ENCODE data around the gene TSPAN32.

TSPAN32 gene

DNA sequence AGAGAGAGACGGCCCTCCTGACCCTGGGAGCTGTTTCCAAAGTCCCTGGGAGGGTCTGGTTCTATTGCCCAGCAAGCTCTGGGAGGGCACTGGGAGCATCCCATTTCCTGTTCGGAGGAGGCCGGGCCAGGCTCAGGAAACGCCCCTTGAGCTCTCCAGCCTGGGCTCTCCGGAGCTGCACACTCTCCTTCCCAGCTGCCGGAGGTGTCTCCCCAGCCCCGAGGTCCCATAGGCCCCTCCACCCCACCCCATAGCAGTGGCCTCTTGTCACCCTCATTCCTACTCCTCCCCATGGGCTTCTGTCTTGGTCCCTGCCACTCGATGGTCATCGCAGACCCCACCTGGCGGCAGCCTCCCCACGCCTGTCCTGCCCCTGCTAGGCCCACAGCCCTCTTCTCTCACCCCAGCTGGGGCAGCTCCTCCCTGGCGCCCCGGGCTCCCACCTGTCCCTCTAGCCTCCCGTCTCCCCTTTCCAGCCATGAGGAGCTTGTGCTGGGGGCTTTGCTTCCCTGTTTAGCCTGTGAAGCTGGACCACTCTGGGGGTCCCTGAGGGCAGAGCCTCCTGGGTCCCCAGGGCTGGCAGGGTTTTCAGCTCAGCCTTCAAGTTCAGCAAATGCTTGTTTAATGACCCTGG lies 2.8 kb downstream of the TSPAN32 start:
- DNase-seq = no peak

DNA sequence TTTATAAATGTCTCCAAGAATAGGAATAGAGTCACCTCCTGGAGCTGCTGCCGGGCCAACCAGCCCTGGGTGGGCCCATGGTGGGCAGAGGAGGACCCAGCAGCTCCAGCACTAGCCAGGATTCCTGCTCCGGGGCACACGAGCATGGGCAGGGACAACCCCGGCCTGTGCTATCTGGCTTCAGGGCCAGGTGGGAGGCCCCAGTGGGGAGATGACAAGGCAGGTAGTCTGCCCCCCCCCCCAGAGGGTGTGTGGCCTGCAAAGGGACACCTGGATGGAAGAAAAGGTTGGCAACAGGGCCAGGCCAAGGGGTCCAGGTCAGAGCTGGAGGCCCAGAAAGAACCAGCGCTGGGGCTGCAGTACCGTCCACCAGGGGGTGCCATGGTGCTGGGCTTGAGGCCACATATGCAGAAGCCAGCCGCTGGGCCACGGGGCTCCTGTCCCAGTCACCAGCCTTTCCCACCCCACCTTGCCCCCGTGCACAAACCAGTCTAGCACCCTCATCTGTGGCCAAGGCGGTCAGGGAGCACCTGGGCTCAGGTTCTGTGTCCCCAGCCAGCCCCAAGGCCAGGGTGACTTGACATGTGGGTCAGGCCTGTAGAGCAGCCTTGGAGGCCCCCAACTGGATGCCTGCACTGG lies 3.4 kb downstream of the TSPAN32 start:
- no peak for DNase-seq

DNA sequence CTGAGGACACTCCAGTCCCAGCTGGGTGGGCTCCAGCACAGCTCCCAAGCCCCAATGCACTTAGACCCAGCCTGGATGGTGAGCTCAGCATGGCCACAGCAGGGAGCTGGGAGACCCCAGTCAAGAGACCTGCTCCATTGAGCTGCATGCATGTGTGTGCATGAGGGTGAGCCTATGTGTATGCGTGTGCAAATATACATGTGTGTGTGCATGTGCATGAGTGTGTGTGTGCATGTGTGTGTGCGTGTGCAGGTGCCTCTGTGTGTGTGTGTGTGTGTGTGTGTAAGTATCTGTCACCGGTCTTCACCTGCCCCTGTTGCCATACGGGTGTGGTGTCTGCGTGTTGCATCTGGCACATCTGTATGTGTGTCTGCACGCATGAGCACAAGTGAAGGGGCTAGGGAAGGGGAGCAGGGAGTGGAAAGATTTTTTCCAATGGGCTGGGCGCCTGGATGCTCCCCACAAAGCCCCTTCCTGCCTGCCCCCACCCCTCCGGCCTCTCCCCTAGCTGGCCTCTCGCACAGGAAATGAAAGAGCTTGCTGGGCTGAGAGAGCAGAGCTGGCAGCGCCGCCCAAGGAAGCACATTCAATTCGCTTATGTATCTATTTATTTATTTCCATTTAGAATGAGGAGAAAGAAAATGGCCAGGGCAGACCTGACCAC lies 4.1 kb downstream of the TSPAN32 start:
- DNase-seq = no peak

DNA sequence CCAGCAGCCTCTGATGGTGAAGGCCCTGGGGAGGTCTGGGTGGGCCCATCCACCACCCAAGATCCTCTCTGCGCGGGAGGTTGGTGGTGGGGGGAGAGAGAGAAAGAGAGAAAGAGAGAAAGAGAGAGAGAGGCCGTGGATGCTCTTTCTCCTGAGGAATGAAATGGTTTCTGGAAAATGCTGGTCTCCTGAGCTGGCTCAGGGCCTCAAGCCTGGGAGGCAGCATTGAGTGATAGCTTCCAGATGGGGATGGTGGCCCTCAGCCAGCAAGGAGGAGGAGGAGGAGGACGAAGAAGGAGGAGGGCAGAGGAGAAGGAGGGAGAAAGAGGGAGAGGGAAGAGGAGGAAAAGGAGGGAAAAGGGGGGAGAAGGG lies 4.6 kb downstream of the TSPAN32 start:
- no peak for DNase-seq

DNA sequence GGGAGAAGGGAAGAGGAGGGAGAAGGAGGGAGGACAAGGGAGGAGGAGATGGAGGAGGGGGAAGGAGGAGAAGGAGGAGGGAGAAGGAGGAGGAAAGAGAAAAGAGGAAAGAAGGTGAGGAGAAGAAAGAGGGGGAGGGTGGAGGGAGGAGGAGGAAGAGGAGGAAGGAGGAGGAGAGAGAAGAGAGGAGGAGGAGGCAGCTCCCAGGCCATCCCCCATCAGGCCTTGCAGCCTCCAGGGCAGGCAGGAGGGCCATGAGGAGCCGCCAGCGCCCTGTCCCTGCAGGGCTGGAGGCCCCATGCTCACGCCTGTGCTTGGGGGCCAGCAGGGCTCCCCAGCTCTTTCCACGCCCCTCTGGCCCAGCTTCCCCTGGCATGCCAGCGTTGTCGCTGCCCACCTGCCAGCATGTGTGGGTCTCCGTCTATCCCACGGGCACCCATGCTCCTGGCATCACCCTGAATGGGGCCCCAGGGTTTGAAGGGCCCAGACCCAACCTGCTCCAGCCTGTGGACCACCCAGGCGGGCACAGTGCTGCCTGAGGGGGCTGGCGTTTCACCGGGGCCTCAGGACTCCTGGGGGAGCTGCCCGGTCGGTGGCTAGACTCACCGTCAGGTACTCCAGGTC lies 5.2 kb downstream of the TSPAN32 start:
- DNase-seq = no peak

DNA sequence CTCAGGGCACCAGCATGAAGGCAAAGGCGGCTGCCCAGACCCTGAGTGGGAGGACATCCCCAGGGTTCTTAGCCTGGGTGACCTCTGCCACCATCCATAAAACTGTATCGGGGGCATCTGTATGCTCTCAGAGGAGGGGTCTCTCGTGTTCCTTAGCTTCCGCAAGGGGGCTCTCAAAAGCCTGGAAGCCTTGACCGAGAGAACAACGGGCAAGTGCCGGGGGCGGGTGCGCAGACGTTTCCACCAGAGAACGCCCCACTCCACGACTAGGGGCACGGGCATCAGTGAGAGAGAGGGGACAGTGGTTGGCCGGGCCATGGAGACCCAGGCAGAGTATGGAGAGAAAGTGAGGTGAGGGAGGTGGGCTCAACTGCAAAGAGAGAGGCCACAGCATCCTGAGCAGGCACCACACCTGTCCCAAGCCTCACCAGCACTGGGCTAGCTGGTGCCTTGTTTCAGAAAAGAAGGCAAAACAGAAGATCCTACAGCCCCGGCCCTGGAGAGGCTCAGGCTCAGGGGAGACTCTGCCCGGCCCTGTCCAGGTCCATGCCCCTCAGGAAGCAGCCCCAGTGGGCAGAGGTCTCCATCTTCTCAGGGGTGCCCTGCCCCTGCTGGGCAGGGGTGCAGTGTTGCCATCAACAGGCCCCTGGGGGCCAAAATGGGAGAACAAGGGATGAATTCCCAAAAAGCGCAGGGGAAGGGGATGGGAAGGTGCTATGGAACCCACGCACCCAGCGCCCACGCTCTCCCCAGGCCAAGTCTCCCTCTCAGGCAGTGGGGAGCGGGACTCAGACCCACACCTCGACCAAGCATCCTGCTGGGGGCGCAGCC lies 5.9 kb downstream of the TSPAN32 start:
- DNase-seq = no peak

DNA sequence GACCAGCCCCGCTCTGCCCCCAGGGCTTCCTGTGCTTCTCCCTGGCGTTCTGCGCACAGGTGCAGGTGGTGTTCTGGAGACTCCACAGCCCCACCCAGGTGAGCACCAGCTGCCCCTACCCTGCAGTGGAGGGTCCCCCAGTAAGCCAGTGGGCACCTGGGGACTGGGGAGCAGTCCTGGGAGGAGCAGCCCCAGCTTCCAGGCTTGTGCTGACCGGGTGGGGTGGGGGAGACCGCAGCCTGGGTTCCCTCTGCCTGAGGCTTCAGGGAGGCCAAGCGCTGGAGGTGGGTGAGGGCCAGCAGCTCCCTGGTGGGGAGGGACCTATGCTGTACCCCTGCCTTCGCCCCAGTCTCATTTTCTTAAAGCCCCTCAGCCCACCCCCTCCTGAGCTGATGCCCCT lies 6.9 kb downstream of the TSPAN32 start:
- no peak for DNase-seq

DNA sequence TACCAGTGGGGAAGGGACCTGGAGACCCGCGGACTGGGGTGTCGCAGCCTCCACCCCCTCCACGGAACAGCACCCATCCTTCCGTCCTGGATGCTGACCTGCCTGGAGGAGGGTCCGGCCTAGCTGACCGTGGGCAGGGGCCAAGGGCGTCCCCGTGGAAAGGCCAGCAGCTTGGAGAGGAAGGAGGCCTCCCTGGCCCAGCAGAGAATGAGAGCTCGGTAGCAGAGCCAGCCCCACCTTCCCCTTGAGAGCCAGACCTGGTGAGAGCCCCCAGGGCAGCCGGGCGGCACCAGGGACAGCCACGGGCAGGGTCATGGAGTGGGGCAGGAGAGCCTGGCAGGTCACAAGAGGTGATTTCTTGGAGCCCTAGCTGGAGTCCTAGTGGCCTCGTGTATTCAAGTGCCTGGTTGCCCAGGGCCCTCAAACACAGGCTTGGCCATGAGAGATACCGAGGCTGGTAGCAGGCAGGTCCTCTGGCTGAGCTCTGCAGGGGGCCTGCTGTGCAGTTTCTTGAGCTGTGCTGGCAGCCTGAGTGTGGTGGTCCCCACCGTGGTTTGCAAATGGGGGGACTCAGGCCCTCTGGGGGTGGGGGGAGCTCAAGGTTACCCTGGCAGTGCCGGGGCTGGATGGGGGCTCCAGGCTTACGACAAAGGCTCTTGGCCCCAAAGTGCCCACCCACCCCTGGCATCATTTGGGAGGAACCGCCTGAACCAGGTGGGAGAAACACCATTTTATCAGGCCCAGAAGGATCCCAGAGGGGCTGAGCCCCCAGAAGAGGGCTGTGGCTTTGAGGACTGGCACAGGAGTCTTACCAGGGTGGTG lies 7.6 kb downstream of the TSPAN32 start:
- DNase-seq = no peak

DNA sequence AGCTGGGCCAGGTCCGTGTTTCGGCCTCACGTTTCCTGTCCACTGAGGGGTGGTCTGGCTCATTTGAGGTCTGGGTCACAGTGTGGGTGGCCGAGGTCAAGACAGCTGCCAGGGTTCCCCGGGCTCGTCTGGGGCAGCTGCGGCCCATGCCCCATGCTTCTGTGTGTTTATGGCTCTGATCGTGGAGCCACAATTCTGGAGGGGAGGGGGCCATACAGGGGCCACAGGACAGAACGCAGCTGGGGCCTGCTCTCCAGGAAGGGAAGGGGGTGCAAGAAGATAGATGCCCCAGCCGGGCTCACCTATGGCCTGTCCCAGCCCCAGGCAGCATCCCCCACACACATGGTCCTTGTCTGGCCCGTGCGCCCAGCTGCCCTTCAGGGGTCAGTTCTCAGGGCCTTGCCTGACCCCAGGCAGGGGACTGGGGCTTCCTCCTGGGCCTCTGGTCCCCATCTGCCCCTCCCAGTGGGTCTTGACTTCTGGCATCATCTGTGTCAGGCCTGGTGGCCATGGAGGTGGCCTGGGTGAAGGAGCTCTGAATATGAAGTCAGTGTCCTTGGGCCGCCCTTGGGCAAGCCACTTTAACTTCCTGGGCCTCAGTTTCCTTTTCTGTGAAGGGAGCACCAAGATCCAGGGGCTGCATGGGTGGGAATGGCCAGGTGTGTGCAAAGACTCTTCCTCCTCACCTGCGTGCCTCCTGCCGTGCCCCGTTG lies 8.4 kb downstream of the TSPAN32 start:
- DNase-seq = no peak

DNA sequence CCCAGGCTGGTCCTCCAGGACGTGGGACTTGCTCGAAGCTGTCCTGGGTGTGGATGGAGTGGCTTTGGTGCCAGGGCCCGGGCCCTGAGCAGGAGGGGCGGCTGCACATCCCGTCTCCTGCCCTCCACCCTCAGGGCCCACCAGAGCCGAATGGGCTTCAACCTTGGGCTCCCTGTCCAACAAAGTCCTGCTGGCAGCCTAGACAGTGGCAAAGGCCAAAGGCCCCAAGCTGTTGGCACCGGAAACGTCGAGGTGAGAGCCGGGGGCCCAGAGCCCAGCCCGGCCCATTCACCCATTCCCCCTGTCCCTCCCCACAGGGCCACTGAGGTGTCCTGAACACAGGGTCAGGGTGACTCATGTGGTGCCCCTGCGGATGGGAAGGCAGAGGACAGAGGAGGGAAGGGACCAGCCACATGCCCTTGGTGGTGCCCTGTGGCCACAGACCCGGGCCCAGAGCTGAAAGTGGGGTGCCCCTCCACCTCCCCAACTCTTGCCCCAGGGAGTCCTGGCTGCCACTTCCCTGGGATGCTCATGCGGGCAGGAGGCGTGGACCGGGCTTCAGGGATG lies 9.1 kb downstream of the TSPAN32 start:
- no peak for DNase-seq

DNA sequence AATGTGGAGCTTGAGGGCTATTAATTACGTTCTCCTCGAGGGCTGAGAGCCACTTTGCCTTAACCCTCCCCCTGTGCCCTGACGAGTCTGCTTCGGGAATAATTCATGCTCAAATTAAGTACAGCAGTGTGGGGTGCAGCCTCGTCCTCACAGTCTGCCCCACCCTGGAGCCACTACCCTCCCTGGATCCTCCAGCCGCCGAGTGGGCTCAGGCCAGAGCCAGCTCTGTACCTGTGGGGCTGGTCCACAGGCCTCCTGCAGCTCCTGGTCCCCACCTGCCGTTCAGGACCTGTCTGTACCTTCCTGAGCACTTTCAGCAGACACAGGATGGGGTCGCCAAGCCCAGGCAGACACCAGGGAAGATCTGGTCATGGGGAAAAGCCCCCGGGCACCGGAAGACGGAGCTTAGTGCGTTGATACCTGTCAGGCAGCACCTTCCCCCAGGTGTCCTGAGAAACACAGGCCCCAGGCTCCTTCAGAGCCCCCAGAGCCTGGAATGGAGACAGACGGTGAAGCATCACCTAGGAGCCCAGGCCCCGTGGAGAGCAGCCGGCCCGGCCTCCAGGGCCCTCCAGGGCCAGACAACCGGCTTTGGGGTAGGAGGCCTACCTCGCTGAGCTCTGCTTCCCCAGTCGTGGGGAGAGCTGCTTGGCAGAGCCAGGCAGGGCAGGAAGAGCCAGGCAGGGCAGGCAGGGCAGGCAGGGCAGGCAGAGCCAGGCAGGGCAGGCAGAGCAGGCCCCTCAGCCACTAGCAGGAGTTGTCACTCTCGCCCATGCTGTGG lies 9.7 kb downstream of the TSPAN32 start:
- no peak for DNase-seq

DNA sequence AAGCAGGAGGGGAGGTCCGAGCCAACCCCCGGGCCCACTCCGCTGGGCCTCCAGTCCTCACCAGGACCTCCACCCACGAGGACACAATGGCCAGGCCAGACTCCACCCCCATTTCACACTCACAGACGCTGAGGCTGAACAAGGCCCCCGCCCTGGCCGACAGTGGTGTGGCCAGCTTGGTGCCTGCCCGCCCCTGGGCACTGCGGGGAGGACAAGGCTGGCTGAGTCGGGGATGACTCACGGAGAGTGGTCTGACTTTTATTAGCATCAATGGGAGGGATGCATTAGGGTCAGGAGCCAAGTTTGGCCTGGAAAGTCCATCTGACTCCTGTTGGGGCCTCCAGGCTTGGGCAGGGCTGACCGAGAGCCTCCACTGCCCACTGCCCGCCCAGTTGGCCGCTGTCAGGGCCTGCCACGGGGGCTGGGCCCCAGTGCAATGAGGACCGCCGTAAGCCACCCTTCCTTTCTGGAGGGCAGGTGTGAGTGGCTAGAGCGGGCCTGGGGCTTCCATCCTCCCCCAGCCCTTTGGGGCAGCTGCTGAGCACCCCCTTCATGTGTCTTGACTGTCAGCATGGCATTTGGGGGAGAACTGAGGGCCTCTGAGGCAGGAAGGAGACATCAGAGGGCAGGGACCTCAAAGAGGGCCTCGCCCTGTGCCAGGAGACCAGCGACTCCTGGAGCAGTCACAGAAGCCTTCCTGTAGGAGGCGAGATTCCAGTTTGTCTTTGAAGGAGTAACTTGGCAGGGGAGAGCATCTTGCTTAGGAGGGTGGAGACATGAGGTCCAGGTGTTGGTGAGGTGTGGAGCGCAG lies 10.6 kb downstream of the TSPAN32 start:
- DNase-seq = no peak

DNA sequence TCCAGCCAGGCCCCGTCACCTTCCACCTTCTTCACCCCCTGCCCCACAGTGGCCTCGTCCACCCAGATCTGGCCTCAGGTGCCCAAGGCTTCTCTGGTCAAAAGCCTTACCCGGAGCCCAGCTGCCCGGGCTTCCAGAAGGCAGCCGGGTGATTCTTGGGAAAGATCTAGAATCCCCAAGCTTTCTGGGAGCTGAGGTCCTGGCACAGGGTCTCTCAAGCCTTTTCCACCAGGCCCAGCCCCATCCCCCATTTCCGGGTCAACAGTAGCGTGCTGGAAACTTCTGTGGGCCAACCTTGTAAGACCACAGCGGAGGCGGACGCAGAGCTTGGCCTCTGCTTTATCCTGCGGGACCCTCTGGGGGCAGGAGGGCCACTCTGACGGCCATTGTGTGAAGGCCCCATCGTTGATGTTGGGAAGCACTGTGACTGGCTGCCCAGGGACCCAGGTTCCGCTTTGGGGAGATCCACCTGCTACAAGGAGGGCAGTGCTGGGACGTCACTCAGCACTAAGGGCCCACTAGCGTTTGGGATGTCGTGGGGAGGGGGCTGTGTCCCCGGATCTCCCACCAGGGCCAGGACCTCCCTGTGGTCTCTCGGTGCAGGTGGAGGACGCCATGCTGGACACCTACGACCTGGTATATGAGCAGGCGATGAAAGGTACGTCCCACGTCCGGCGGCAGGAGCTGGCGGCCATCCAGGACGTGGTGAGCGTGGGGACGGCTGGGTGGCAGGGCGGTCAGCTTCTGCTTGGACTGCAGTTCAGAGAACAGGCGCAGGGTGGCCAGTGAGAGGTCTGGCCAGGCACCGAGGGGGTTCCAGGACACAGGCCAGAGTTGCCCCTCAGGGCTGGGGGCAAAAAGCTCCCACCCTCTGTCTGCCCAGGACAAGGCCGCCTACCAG lies 11.5 kb downstream of the TSPAN32 start:
- DNase-seq = no peak

DNA sequence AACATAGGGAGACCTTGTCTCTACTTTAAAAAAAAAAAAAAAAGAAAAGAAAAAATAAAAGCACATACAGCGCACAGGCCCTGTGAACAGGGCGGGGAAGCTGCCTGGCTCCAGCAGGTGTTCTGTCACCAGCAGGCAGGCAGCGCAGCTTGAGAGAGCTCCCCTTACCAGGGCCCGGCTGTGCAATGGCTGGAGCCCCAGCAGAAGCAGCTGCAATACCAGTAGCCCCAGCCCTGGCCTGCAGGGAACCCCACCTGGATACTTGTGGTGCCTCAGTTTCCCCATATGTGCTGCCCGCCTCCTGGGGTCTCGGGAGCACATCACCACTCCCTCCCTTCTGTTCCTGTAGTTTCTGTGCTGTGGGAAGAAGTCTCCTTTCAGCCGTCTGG lies 12.3 kb downstream of the TSPAN32 start:
- DNase-seq = no peak

DNA sequence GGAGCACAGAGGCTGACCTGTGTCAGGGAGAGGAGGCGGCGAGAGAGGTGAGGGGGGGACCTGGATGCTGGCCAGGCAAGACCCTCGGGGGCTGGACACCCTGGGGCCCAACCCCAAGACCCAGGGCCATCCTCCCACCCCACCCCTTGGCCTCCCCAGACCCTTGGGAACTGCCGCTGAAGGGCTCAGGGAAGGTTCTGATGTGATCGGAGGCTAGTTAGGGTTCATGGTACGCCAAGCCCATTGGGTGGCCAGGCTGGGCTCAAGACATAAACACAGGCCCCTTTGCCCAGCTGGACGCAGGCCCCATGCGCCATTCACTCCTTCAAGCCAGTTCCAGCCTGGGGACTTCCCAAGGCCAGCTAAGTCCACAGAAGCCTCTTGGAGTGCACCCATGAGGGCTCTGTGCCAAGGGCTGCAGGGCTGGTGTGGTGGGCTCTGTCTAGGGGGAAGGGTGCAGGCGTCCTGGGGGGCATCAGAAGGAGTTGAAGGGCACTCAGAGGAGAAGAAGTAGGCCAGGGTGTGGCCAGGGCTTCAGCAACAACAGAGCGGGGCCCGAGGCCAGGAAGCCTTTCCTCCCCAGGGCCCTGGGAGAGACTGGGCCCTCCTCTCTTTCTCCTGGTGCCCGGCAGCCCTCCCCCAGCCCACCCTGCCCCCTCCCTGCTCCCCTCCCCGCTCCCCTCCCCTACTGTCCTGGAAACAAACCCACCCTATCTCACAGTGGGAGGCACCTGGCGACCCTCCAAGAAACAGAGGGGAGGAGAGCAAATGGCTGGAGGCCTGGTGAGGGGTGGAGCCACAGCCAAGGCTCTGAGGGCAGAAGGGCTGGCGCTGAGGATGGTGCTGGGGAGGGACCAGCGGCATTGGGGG lies 12.9 kb downstream of the TSPAN32 start:
- DNase-seq = no peak

DNA sequence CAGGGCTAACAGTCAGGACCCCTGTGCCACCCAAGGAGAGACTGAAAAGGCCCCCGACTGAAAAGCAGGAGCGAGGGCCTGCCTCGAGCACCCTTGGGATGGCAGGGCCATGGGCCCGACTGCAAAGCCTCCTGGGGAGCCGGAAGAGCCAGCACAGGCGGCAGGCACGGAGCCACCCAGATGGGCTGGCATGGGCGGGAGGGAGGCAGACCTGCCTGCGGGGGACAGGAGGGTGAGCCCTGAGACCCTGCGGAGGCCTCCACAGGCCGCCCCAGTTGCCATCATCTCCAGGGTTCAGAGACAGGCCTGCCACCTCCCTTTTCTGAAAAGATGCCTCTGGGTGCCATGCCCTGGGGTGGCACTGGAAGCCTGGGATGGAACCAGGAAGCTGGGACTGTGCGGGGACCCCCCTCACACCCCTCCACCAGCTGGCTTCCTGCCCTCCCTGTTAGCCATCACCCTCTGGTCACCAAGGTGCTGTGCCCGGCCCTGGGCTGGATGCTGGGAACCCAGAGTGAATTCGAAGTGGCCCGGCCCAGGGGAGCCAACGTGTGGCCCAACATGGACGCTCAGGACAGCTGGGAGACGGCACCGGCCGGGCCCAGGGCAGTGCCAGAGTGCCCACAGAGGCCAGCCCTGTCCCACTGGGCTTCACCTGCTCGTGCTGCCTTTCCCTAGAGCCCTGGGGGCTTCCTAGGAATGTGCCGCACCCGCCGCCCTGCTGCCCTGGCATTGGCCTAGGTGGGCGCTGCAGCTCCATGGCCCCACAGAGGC lies 13.8 kb downstream of the TSPAN32 start:
- no peak for DNase-seq

Measured in NCI-H187 (cell line).